ENCODE measurements around the gene ZNF782. TPM values are rescaled to one million over a fixed set of nuclear protein-coding genes. Genes with fewer than 3 reads are reported as not detected.

The ZNF782 gene
- total RNA-seq, 1 experiment from 2014 or later: 6.0 TPM

- H3K4me1 Mint-ChIP-seq (ENCODE audit: insufficient read depth, unreplicated experiment): peaks cover 19% of the 10 kb centered on the region
- no peaks in the 10 kb centered on the region for H3K27me3 Mint-ChIP-seq (ENCODE audit: insufficient read depth, unreplicated experiment)
- no peak for DNase-seq (ENCODE audit: unreplicated experiment)
- peak overlapping the region; percentile 9 for H3K27ac Mint-ChIP-seq (ENCODE audit: low read depth, unreplicated experiment)
- ChIA-PET CTCF (no interaction called here), POLR2A (interaction anchor here (1.7 to 4.4 kb wide), 2 partner anchors 11 to 28 kb away, joined by 6 to 34 read pairs; no protein-coding TSS in a partner anchor)
- H3K4me3 Mint-ChIP-seq (ENCODE audit: unreplicated experiment): no peak overlapping the region
- BruUV-seq (replicated peaks): no TSS peak
- intact Hi-C loops (cut with micrococcal nuclease): no loop called here
- H3K36me3 Mint-ChIP-seq (ENCODE audit: insufficient read depth, unreplicated experiment): peaks cover 5% of the 10 kb centered on the region
- TF ChIP-seq CTCF (IDR thresholded peaks at IDR 0.05; ENCODE audit: unreplicated experiment): no peak
- no peaks in the 10 kb centered on the region for H3K9me3 Mint-ChIP-seq (ENCODE audit: unreplicated experiment)
Measured at GRCh38 chr9:96885424-96885823, 31.1 kb upstream of the ZNF782 start.

DNA sequence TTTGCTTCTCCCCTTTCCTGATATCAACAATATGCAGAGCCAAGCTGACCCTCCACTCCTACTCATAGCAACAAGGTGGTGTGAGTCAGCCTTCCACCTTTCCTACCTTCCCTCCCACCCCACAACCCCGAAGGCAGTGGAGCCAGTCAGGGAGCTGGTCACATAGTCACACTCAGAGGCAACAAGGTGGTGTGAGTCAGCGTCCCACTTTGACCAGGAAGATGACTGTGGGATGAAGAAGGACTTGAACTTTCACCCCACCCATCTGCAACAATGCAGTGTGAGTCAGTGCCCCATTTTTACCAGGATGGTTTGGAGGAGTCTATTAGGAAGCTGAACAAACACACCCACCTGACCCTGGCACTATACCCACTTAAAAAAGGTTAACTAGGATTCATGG lies 30.1 kb upstream of the ZNF782 start:
- BruUV-seq (replicated peaks): no TSS peak
- H3K4me3 Mint-ChIP-seq (ENCODE audit: unreplicated experiment): no peak overlapping the region
- no peaks in the 10 kb centered on the region for H3K9me3 Mint-ChIP-seq (ENCODE audit: unreplicated experiment)
- no peaks in the 10 kb centered on the region for H3K27me3 Mint-ChIP-seq (ENCODE audit: insufficient read depth, unreplicated experiment)
- ChIA-PET POLR2A (interaction anchor here (0.6 to 4.4 kb wide), 6 partner anchors 10 to 354 kb away, joined by 3 to 34 read pairs (median 4); no protein-coding TSS in a partner anchor), CTCF (interaction anchor here (0.7 to 1.7 kb wide), 4 partner anchors 28 to 426 kb away, joined by 3 to 7 read pairs (median 5); no protein-coding TSS in a partner anchor)
- peak overlapping the region; percentile 73 for H3K27ac Mint-ChIP-seq (ENCODE audit: low read depth, unreplicated experiment)
- intact Hi-C loops (cut with micrococcal nuclease): no loop called here
- peak; percentile 92 for DNase-seq (ENCODE audit: unreplicated experiment)
- no peak for TF ChIP-seq CTCF (IDR thresholded peaks at IDR 0.05; ENCODE audit: unreplicated experiment)
- H3K36me3 Mint-ChIP-seq (ENCODE audit: insufficient read depth, unreplicated experiment): peaks cover 5% of the 10 kb centered on the region
- peaks cover 19% of the 10 kb centered on the region for H3K4me1 Mint-ChIP-seq (ENCODE audit: insufficient read depth, unreplicated experiment)

- CTCF ChIA-PET: interaction anchor here (0.6 to 1.7 kb wide), 4 partner anchors 27 to 337 kb away, joined by 3 to 7 read pairs (median 4); no protein-coding TSS in a partner anchor
Measured at GRCh38 chr9:96883922-96884321, 29.6 kb upstream of the ZNF782 start.

GRCh38 chr9:96877269-96877668 lies 23.0 kb upstream of the ZNF782 start:
- Mint-ChIP-seq H3K27ac (ENCODE audit: low read depth, unreplicated experiment) (no peak overlapping the region), H3K36me3 (ENCODE audit: insufficient read depth, unreplicated experiment) (no peaks in the 10 kb centered on the region), H3K27me3 (ENCODE audit: insufficient read depth, unreplicated experiment) (no peaks in the 10 kb centered on the region), H3K4me3 (ENCODE audit: unreplicated experiment) (no peak overlapping the region), H3K9me3 (ENCODE audit: unreplicated experiment) (no peaks in the 10 kb centered on the region), H3K4me1 (ENCODE audit: insufficient read depth, unreplicated experiment) (peaks cover 24% of the 10 kb centered on the region)
- no peak for TF ChIP-seq CTCF (IDR thresholded peaks at IDR 0.05; ENCODE audit: unreplicated experiment)
- no TSS peak for BruUV-seq (replicated peaks)
- CTCF ChIA-PET: interaction anchor here (9.9 kb wide), 1 partner anchor 19 kb away, joined by 81 read pairs; no protein-coding TSS in a partner anchor
- DNase-seq (ENCODE audit: unreplicated experiment): no peak
- intact Hi-C loops (cut with micrococcal nuclease): no loop called here
- POLR2A ChIA-PET: interaction anchor here (0.5 to 10.5 kb wide), 2 partner anchors 18 to 386 kb away, joined by 3 to 124 read pairs; no protein-coding TSS in a partner anchor

More at GRCh38 chr9:96883922-96884321, 29.6 kb upstream of the ZNF782 start:
- POLR2A ChIA-PET: interaction anchor here (0.9 to 4.4 kb wide), 4 partner anchors 9 to 354 kb away, joined by 3 to 34 read pairs (median 4); no protein-coding TSS in a partner anchor
- Mint-ChIP-seq H3K9me3 (ENCODE audit: unreplicated experiment) (no peaks in the 10 kb centered on the region), H3K27ac (ENCODE audit: low read depth, unreplicated experiment) (peak overlapping the region; percentile 73), H3K27me3 (ENCODE audit: insufficient read depth, unreplicated experiment) (no peaks in the 10 kb centered on the region), H3K4me1 (ENCODE audit: insufficient read depth, unreplicated experiment) (peaks cover 19% of the 10 kb centered on the region), H3K36me3 (ENCODE audit: insufficient read depth, unreplicated experiment) (no peaks in the 10 kb centered on the region), H3K4me3 (ENCODE audit: unreplicated experiment) (no peak overlapping the region)
- no peak for TF ChIP-seq CTCF (IDR thresholded peaks at IDR 0.05; ENCODE audit: unreplicated experiment)
- peak; percentile 62 for DNase-seq (ENCODE audit: unreplicated experiment)
- BruUV-seq (replicated peaks): no TSS peak
- intact Hi-C loops (cut with micrococcal nuclease): no loop called here
